Skeletal muscle tissue (tissue), 4 donors: ENCODE results near the gene CDKN2C. TPM values are rescaled to one million over a fixed set of nuclear protein-coding genes. Genes with fewer than 3 reads are reported as not detected.

Source experiments
- H3K27ac ChIP-seq: one replicate; pipeline ENCODE4 v1.7.0; 2013; ENCODE audit warnings: mild to moderate bottlenecking, low read depth, low read length, inconsistent platforms
- H3K27me3 ChIP-seq, 3 donors: one replicate each; pipeline ENCODE4 v1.7.0; 2013; ENCODE audit warnings: low read length in 3 of 3; ENCODE audit not compliant: control insufficient read depth in 3 of 3, insufficient read depth in 3 of 3
- H3K36me3 ChIP-seq, 3 donors: one replicate each; pipeline ENCODE4 v1.7.0; 2013; ENCODE audit warnings: low read length in 3 of 3; ENCODE audit not compliant: control insufficient read depth in 3 of 3, insufficient read depth in 3 of 3
- H3K4me1 ChIP-seq, 3 donors: one replicate each; pipeline ENCODE4 v1.7.0; 2013; ENCODE audit warnings: low read length in 3 of 3, mild to moderate bottlenecking in 3 of 3; ENCODE audit not compliant: control insufficient read depth in 3 of 3, insufficient read depth in 3 of 3
- H3K4me3 ChIP-seq, 3 donors: one replicate each; pipeline ENCODE4 v1.7.0; 2013; ENCODE audit warnings: low read length in 3 of 3
- H3K9ac ChIP-seq, 3 donors: one replicate each; pipeline ENCODE4 v1.7.0; 2013; ENCODE audit warnings: low read length in 3 of 3, mild to moderate bottlenecking in 3 of 3, moderate library complexity in 2 of 3, low read depth in 1 of 3
- H3K9me3 ChIP-seq, 3 donors: one replicate each; pipeline ENCODE4 v1.7.0; 2013; ENCODE audit warnings: low read length in 3 of 3; ENCODE audit not compliant: control insufficient read depth in 3 of 3
- total RNA-seq: library from RNA; depleted of rRNA; stranded (reverse); fragments of >200 nt; gene quantifications from one replicate; pipeline ENCODE4 v1.2.3, GENCODE V29; 2014
- donor health status: Osteomylitis.

The CDKN2C gene
- total RNA-seq, 1 donor from 2014 or later = 16.2 TPM

DNA sequence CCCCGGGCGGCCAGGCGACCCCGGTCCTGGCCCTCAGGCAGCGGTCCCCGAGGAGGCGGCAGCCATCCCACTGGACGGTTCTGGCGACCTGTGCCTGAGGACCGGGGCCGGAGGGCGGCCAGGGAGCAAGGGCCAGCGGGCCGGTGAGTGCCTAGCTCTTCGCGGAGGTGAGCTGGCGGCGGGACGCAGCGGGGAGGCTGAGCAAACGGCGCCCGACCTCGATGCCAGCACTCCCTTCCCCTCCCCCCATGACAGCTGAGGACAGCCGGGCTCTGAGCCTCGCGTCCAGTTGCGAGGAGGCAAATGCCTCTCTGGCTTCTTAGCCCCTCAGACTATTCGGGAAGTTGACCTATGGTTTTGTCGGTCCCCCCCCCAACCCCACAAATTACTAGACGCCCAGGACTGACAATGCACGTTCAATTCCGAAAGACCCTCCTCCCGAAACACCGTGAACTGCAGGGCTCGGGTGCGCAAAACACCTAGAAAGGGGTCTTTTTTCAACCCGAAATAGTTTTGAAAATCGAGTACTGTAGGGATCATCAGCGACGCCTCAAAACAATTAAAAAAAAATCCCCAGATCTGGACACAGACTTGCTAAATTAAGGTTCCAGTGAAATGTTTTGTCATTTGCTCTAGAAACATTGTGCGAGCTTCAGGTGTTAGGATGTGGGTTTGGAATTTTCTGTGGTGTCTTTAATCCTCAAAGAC, 8.3 kb downstream of the CDKN2C start:
- H3K27me3 ChIP-seq = no peaks in the 10 kb centered on the region
- H3K9me3 ChIP-seq = no peaks in the 10 kb centered on the region
- H3K9ac ChIP-seq = peak overlapping the region; percentile 87 to 96 (median 95)
- H3K27ac ChIP-seq = peak overlapping the region; percentile 97
- H3K36me3 ChIP-seq = no peaks in the 10 kb centered on the region
- H3K4me3 ChIP-seq = peak overlapping the region; percentile 81 to 89 (median 85)
- H3K4me1 ChIP-seq = peaks cover 4 to 16% (median 8%) of the 10 kb centered on the region in 3 donors

DNA sequence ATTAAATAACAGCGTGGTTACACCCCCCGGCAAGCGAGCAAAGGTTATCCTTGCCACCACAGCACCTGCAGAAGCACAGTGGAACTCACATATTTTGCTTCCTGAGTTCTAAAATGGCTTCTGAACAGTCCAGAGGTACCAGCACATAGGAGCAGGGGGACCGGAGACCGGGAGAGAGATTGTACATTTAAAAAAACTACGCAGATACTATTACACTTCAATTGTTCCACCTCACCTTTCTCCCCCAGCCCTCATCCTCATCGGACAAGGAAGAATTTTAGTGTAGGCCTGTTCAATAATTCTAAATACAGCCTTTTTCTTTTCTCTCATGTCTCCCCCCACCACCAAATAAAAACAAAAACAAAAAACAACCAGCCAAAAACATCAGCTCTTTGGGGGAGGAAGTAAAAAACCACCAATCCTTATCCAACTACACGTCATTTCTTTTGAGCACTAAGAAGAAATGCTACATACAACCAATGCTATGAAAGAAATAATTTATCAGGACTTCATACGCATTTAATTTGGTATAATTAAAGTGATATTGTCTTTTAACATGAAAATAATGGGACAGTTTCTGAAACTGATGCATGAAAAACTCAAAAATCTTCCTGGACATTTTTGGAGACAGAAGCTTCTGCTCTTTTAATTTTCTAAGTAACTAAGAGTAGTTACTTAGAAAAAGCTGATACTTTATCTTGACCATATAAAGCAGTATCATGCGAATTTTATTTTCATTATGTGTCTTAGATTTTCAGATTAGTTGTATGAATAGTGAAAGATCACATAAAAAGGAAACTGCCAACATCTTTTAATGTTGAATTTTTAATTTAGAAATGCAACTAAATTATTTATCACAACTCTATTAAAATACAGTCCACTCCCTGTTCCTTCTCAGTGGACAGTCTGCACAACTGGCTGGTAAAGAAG, 9.1 kb downstream of the CDKN2C start:
- H3K4me1 ChIP-seq = peaks cover 4 to 12% (median 8%) of the 10 kb centered on the region in 3 donors
- peak overlapping the region; percentile 97 for H3K27ac ChIP-seq
- peak overlapping the region; percentile 87 to 96 (median 95) for H3K9ac ChIP-seq

DNA sequence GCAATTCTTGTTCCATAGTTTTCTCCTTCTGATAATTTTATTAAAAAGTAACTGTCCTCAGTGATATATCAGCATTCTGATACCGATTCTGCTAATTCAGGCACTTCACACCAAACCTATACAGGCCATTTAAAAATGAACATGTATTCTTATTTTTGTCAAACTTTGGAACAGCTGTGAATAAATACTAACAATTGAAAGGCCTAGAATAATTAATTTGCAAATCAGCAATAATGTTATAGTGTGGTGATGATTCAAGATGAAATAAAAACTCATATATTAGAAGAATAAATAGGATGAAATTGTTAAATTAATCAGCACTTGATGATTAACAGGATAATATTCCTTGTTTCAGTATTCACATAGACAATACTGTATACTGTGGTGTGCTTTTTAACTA, 9.9 kb downstream of the CDKN2C start:
- Histone ChIP-seq H3K27ac (no peak overlapping the region), H3K9ac (peak overlapping the region in 2 of 3 donors; percentile 16 to 96), H3K27me3 (no peaks in the 10 kb centered on the region), H3K4me1 (peaks cover 4 to 12% (median 8%) of the 10 kb centered on the region in 3 donors), H3K36me3 (no peaks in the 10 kb centered on the region), H3K9me3 (no peaks in the 10 kb centered on the region), H3K4me3 (peak overlapping the region in 1 of 3 donors; percentile 89)

More for the DNA sequence above, 9.1 kb downstream of the CDKN2C start:
- Histone ChIP-seq H3K27me3 (no peaks in the 10 kb centered on the region), H3K9me3 (no peaks in the 10 kb centered on the region), H3K4me3 (peak overlapping the region; percentile 81 to 89 (median 85)), H3K36me3 (no peaks in the 10 kb centered on the region)

DNA sequence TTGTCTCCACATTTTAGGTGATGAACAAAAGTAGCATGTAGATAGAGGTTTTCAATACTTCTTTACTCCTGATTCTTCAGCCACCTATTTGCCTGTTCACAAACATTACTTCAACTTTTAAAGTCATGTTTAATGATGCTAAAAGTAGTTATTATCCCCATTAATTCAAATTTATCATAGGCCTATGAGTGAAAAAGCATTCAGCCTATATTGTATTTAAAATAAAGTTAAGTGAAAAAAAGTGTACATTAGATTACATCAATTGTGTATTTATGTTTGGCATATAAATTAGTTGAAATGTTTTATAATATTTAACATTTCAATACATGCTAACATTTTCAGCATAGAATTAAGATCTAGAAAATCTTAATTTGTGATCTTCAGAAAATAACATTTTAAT, 10.5 kb downstream of the CDKN2C start:
- H3K4me1 ChIP-seq = peaks cover 4 to 12% (median 8%) of the 10 kb centered on the region in 3 donors
- H3K9me3 ChIP-seq = no peaks in the 10 kb centered on the region
- H3K36me3 ChIP-seq = no peaks in the 10 kb centered on the region
- no peaks in the 10 kb centered on the region for H3K27me3 ChIP-seq
- no peak overlapping the region for H3K9ac ChIP-seq
- no peak overlapping the region for H3K4me3 ChIP-seq
- no peak overlapping the region for H3K27ac ChIP-seq

DNA sequence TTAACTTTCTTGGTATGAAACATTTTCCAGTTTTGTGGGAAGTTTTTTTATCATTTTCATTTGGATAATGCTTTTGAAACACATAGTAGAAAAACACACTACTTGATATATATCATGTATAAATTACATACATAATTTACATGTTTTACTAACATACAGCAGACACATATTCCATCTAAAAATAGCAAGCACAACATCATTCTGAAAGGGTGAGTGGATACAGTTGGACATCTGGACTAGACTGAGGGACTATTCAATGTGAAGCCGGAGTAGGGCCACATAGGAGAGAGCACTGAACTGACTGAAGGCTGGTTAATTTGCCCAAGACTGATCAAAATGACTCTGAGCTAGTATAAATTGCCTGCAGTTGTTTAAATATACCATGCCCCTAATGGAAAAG, 11.7 kb downstream of the CDKN2C start:
- Histone ChIP-seq H3K4me3 (peak overlapping the region in 1 of 3 donors; percentile 48), H3K9me3 (no peaks in the 10 kb centered on the region), H3K36me3 (no peaks in the 10 kb centered on the region), H3K4me1 (peaks cover 0 to 8% (median 6%) of the 10 kb centered on the region in 3 donors), H3K9ac (no peak overlapping the region), H3K27me3 (no peaks in the 10 kb centered on the region), H3K27ac (no peak overlapping the region)

- peaks cover 0 to 8% (median 6%) of the 10 kb centered on the region in 3 donors for H3K4me1 ChIP-seq
- no peaks in the 10 kb centered on the region for H3K9me3 ChIP-seq
- H3K36me3 ChIP-seq = no peaks in the 10 kb centered on the region
- H3K27me3 ChIP-seq = no peaks in the 10 kb centered on the region
- no peak overlapping the region for H3K27ac ChIP-seq
- peak overlapping the region in 1 of 3 donors; percentile 48 for H3K4me3 ChIP-seq
- H3K9ac ChIP-seq = no peak overlapping the region
Observed at GRCh38 chr1:50982611-50983010, 12.6 kb downstream of the CDKN2C start.

DNA sequence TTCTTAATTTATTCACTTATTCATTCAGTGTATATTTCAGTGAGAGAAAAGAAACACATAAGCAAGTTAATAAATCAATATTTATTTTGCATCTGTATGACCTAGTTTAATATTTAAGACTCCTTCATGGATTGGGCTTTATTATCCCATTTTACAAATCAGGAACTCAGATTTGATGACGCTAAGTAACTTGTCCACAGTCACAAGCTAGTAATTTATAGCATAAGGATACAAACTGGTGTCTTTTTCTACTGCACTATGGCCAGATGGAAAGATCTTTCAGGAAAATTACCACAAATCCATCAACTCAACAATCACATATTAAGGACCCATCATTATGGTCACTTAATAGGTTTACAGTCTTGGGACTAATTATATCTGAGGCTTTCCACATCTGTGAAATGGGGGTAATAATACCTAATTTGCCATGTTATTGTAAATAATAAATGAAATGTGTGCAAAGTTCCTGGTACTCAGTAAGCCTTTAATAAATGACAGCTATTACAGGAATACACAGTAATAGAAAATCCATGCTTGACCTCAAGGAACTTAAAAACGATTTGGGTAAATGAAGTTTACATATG, 13.3 kb downstream of the CDKN2C start:
- Histone ChIP-seq H3K27ac (no peak overlapping the region), H3K27me3 (no peaks in the 10 kb centered on the region), H3K4me3 (no peak overlapping the region), H3K36me3 (no peaks in the 10 kb centered on the region), H3K9me3 (no peaks in the 10 kb centered on the region), H3K4me1 (peaks cover 0 to 6% (median 5%) of the 10 kb centered on the region in 3 donors), H3K9ac (no peak overlapping the region)

DNA sequence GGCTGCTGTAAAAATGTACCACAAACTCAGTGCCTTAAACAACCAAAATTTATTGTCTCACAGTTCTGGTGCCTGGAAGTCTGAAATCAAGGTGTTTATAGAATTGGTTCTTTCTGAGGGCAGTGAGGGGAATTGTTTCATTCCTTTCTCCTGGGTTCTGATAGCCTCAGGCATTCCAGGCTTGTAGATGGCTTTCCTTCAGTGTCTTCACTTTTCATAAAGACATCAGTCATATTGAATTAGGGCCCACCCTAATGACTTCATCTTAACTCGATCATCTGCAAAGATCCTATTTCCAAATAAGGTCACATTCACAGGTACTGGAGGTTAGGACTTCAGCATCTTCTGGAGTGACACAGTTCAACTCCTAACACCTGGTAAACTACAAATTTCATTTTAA, 15.0 kb downstream of the CDKN2C start:
- Histone ChIP-seq H3K4me1 (peaks cover 0 to 6% (median 0%) of the 10 kb centered on the region in 3 donors), H3K9me3 (no peaks in the 10 kb centered on the region), H3K4me3 (no peak overlapping the region), H3K9ac (no peak overlapping the region), H3K36me3 (no peaks in the 10 kb centered on the region), H3K27ac (no peak overlapping the region), H3K27me3 (no peaks in the 10 kb centered on the region)

DNA sequence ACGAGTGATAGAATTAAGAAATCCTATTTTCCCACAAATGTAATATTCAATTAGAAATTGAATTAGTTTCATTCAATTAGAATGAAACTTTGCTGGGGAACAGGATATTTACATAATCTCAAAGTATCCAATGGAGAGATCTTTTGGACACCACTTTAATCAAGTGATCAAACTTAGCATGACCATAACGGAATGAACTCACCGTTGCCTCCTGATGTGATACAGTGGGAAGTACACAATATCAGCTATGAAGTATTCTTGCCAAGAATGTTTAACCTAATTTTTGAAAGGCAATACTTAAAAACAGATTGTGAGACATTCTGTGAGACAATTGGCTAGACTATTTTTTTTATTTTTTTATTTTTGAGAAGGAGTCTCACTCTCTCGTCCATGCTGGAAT, 16.6 kb downstream of the CDKN2C start:
- no peak overlapping the region for H3K9ac ChIP-seq
- H3K9me3 ChIP-seq = no peaks in the 10 kb centered on the region
- no peaks in the 10 kb centered on the region for H3K36me3 ChIP-seq
- H3K27me3 ChIP-seq = no peaks in the 10 kb centered on the region
- H3K27ac ChIP-seq = no peak overlapping the region
- H3K4me1 ChIP-seq = peaks cover 0 to 6% (median 0%) of the 10 kb centered on the region in 3 donors
- H3K4me3 ChIP-seq = no peak overlapping the region
